Hindlimb muscle (tissue), 1 donor: Measurements from ENCODE around the gene EXOSC5. TPM values are rescaled to one million over a fixed set of nuclear protein-coding genes. Genes with fewer than 3 reads are reported as not detected.
"Not testable (repeated sequence)": the region's sequence is repeated elsewhere in the genome, so short reads cannot be mapped to it uniquely, and the experiment has no call there.

Experiments
- DNase-seq: peaks from one replicate; pipeline ENCODE4 v3.0.0-alpha.2; 2013
- polyA plus RNA-seq: library from polyadenylated mRNA; unstranded; fragments of 120-200 nt; gene quantifications from one replicate; pipeline ENCODE4 v1.2.1, GENCODE V29; 2013; ENCODE audit not compliant: insufficient read length

EXOSC5 gene
- polyA plus RNA-seq: 17.6 TPM

GRCh38 chr19:41397086-41398049, at the start of gene EXOSC5, which contains the start of gene BCKDHA:
Gene EXOSC5, minus strand, starts transcription at chr19:41397359. Its CDS starts 31 bp downstream, at chr19:41397328.
Gene BCKDHA, plus strand, starts transcription at chr19:41397818. Its CDS starts 10 bp downstream, at chr19:41397828.
- peak; percentile 100 for DNase-seq

- DNase-seq: no peak
Measured at GRCh38 chr19:41445575-41445974, 48.4 kb upstream of the EXOSC5 start.

GRCh38 chr19:41443813-41444455, 46.8 kb upstream of the EXOSC5 start:
- no peak for DNase-seq

GRCh38 chr19:41442473-41443355, 45.6 kb upstream of the EXOSC5 start, which contains the start of gene ERICH4:
Gene ERICH4, plus strand, starts transcription at chr19:41443156. Its CDS starts 14 bp downstream, at chr19:41443170.
- no peak for DNase-seq

DNA sequence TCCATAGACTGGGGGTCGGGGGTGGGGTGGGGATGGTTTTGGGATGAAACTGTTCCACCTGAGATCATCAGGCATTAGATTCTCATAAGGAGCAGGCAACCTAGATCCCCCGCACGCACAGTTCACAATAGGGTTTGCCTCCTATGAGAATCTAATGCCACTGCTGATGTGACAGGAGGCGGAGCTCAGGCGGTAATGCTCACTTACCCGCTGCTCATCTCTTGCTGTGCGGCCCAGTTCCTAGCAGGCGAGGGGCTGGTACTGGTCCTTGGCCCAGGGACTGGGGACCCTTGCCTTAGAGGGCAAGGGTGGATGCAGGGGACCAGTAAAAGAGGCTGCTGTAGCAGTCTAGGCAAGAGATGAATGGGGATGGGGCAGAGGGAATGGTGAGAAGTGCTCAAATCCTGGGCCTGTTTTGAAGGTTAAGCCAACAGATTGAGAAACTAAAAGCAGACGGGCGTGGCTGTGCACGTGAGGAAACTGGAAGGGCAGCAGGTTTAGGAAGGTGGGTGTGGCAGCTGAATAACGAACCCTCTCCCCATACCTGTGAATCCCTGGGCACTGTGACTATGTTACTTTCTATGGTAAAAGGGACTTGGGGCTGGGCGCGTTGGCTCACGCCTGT, 44.3 kb upstream of the EXOSC5 start:
- DNase-seq: no peak

GRCh38 chr19:41439441-41440222, 42.5 kb upstream of the EXOSC5 start, which contains the start of gene DMAC2:
Gene DMAC2, minus strand, starts transcription at chr19:41439912. Its CDS starts 13 bp downstream, at chr19:41439899.
- peak; percentile 95 for DNase-seq

- DNase-seq: no peak
Measured at GRCh38 chr19:41437944-41438574, 40.9 kb upstream of the EXOSC5 start.

- no peak for DNase-seq
Measured at GRCh38 chr19:41436674-41436951, 39.5 kb upstream of the EXOSC5 start.

- no peak for DNase-seq
Measured at GRCh38 chr19:41435936-41436673, 38.9 kb upstream of the EXOSC5 start.

DNA sequence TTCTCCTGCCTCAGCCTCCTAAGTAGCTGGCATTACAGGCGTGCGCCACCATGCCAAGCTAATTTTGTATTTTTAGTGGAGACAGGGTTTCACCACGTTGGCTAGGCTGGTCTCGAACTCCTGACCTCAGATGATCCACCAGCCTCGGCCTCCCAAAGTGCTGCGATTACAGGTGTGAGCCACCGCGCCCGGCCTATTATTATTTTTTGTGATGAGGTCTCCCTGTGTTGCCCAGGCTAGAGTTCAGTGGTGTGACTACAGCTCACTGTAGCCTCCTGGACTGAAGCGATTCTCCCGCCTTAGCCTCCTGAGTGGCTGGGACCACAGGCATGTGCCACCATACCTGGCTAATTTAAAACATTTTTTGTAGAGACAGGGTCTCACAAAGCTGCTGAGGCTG, 38.2 kb upstream of the EXOSC5 start:
- not testable (repeated sequence) for DNase-seq

DNA sequence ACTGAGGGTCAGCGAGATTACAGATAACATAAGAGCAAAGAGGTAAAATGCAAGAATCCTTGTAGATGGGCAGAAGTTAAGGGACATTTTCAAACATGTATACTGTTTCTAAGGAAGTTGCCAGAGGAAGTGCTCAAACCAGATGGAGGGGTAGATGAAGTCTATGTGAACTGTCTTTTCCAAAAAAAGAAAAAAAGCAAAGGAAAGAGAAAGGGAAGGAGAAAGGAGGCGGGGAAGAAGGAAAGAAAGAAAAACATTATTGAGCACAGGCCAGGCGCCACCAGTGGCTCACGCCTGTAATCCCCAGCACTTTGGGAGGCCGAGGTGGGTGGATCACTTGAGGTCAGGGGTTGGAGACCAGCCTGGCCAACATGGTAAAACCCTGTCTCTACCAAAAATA, 37.3 kb upstream of the EXOSC5 start:
- no peak for DNase-seq

DNA sequence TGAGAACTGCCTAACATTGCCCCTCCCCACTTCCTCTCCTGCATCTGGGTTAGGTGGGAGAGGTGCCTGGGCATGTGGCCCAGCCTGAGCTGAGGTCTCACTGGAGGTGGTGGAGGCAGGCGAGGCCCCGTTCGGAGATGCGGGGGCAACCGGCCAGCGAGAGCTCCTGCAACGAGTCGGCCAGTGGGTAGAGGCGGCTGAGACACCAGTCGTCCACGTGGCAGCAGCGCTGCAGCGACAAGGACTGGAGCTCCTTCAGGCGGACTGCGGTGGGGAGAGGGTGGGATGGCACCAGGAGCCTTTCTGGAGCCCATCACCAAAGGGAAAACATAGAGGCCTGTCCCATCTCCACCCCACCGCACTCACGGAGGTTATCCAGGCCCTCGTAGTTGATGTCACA, 36.0 kb upstream of the EXOSC5 start:
- no peak for DNase-seq

DNA sequence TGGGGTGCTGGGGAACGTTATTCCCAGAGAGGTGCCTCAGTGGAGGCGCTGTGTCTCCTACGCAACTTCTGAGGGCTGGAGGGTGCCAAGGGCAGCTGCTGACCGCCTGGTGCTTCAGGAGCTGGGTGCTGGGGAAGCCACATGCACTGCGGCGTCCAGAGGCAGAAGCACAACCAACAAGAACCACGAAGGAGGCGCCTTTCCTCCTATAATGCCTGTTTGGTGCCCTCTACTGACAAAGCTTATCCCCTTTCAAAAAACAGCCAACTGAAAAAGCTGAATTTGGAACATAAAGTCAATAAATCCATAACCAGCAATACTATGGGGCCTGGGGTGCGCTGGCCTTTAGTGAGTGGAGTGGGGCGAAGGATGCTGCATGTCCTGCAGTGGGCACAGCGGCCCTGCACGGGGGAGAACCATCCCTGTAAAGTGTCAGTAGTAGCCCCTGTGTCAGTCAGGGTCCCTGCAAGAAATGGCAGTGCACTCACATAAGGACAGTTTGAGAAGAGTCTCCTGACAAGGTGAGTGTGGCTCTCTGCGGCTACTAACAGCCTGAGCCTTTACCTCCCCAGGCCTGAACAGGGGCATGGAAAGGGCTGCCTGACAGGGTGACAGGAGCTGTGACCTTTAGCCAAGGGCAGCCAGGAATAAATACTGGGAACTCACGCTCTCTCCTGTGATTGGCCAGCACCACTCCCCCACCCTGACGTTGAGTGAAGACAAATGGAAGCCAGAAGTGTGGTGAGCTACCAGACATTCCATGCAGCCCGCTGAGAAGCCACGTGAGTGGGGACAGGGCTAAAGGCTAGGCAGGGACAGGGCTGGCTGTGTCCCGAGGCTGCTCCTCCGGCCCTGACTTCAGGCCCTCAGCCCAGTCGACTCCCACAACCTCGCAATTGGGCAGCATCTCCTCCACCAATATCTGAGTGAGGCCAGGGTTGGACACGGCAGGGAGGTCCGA, 34.5 kb upstream of the EXOSC5 start:
- DNase-seq: no peak

GRCh38 chr19:41430922-41431321, 33.8 kb upstream of the EXOSC5 start:
- DNase-seq: no peak

DNA sequence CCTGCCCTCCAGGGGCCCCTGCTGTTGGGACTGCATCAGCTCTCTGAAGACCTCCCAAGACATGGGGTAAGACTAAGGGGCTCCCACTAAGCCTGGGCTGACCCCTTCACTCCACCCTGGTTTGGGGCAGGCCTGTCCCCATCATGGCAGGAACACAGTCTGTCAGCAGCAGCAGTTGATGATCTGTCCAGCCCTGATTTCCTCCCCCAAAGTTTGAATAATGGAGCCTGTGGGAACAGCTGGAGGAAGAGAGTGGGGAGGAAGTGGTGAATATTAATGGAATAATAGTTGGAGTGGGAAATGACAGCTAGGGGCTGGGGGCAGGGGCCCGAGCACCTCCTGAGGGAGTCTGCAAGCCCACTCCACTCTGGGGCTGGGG, 31.3 kb upstream of the EXOSC5 start:
- no peak for DNase-seq

- DNase-seq: no peak
Measured at GRCh38 chr19:41427647-41428480, 30.7 kb upstream of the EXOSC5 start.

DNA sequence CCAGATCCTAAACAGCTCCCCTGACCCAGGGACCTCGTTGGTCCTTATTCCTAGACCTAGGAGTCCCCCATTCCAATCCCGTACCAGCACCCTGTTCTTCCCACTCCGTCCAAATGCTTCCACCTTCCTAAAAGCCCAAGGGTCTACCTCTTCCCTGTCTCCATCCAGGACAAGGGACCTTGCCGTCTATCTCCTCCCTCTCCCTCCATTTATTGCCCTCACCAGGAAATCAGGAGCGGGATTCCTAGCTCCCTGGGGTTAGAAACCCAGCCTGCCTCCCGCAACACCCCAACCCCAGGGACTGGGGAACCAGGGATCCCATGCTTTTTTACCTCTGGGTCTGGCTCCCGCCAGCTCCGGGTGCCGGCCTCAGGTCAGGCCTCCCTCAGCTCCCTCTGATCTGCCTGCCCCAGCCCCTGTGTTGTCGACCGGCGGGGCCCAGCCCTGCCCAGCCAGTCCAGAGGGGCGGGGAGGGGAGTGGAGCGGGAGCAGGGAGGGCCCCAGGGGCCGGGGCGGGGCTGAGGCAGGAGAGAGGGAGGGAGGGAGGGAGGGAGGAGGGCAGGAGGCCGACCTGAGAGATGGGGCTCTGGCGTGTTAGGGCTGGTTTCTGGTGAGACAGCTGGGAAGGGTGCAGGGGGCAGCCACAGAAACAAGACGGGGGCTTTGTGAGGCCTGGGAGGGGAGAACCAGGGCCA, 29.9 kb upstream of the EXOSC5 start, which contains the start of gene B3GNT8:
TSS of gene B3GNT8 (minus strand) at position 423 of the 695 bp plus-strand sequence. CDS start 596 bp downstream, outside the sequence.
- DNase-seq: peak; percentile 67
